Islet precursor cell (in vitro differentiated cells): ENCODE data around the gene CNTD1.

ENCODE experiments used
- DNase-seq: peaks from one replicate; pipeline ENCODE4 v3.0.0-alpha.2; 2018

The CNTD1 gene

GRCh38 chr17:42806249-42806648 is 7.6 kb downstream of the CNTD1 start:
- DNase-seq, result no peak

GRCh38 chr17:42809250-42809649 is 10.6 kb downstream of the CNTD1 start:
- DNase-seq, result peak; percentile 19

GRCh38 chr17:42814633-42815399 is 16.2 kb downstream of the CNTD1 start:
- no peak for DNase-seq

- no peak for DNase-seq
Observed at GRCh38 chr17:42817866-42818265, 19.2 kb downstream of the CNTD1 start.

- DNase-seq, result no peak
Observed at GRCh38 chr17:42818379-42818778, 19.7 kb downstream of the CNTD1 start.

GRCh38 chr17:42819939-42820535 is 21.4 kb downstream of the CNTD1 start:
- DNase-seq, result peak; percentile 89

GRCh38 chr17:42821176-42821575 is 22.5 kb downstream of the CNTD1 start:
- no peak for DNase-seq

- no peak for DNase-seq
Observed at GRCh38 chr17:42827472-42827871, 28.8 kb downstream of the CNTD1 start.

GRCh38 chr17:42830971-42831370 is 32.3 kb downstream of the CNTD1 start:
- no peak for DNase-seq

- DNase-seq, result no peak
Observed at GRCh38 chr17:42832213-42832933, 33.7 kb downstream of the CNTD1 start.

- peak; percentile 97 for DNase-seq
Observed at GRCh38 chr17:42832934-42833766, 34.5 kb downstream of the CNTD1 start, which contains the start of gene PSME3. Gene PSME3, plus strand, starts transcription at chr17:42833397. Its CDS starts 235 bp downstream, at chr17:42833632.

GRCh38 chr17:42833767-42834422 is 35.2 kb downstream of the CNTD1 start:
- DNase-seq, result no peak

- no peak for DNase-seq
Observed at GRCh38 chr17:42835732-42836131, 37.1 kb downstream of the CNTD1 start.

- no peak for DNase-seq
Observed at GRCh38 chr17:42841975-42842685, 43.5 kb downstream of the CNTD1 start.

- peak; percentile 79 for DNase-seq
Observed at GRCh38 chr17:42843358-42843934, 44.8 kb downstream of the CNTD1 start.

- no peak for DNase-seq
Observed at GRCh38 chr17:42844271-42844670, 45.6 kb downstream of the CNTD1 start, which contains the start of gene AOC2. Gene AOC2, plus strand, starts transcription at chr17:42844580. Its CDS starts 47 bp downstream, at chr17:42844627.

GRCh38 chr17:42844761-42845555 is 46.3 kb downstream of the CNTD1 start:
- DNase-seq, result no peak

GRCh38 chr17:42845556-42845917 is 46.9 kb downstream of the CNTD1 start:
- peak; percentile 42 for DNase-seq

- peak; percentile 51 for DNase-seq
Observed at GRCh38 chr17:42845918-42846593, 47.4 kb downstream of the CNTD1 start.
